Hepatocyte (in vitro differentiated cells): ENCODE measurements around the gene GTPBP2.

Source experiments
- EZH2 ChIP-seq: fragments of 200-600 bp; sonication (generic); IDR thresholded peaks from 2 replicates; pipeline ENCODE4 v1.6.1; 2016; ENCODE audit warnings: antibody characterized with exemption, mild to moderate bottlenecking, borderline replicate concordance
- TF ChIP-seq, protein P1 (sequence below): fragments of 200-600 bp; sonication (generic); IDR thresholded peaks from 2 replicates; pipeline ENCODE4 v1.5.1; 2016; ENCODE audit warnings: antibody characterized with exemption, mild to moderate bottlenecking; ENCODE audit not compliant: poor library complexity

DNA sequence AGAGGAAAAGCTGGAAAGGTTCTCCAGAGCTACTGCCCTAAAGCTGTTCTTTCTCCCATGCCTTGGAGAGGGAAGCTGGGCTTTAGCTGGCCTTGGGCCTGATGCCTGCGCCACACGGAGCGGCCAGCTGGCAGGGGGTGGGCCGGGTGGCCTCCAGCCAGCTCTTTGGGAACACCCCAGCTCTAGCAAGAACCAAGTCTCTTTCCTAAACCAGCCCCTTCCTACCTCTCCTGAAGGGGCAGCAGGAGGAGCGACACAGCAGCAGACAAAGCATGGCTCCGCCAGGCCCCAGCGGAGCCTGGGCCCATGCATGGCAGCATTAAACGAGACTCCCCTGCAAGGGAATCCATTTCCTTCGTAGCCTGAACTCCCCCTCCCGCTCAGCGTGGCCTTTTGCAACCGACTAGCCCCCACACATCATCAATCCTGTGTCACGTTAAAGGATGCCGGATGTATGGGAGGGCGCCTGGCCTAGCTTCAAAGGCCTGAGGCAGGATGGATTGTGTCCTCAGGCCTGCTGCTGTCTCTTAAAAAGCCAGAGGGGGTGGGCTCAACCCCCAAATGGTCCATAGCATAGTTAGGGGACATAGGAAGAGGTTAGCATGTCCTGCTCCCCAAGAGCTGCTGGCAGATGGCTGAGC, 44.5 kb upstream of the GTPBP2 start:
- TF ChIP-seq, protein P1, sequence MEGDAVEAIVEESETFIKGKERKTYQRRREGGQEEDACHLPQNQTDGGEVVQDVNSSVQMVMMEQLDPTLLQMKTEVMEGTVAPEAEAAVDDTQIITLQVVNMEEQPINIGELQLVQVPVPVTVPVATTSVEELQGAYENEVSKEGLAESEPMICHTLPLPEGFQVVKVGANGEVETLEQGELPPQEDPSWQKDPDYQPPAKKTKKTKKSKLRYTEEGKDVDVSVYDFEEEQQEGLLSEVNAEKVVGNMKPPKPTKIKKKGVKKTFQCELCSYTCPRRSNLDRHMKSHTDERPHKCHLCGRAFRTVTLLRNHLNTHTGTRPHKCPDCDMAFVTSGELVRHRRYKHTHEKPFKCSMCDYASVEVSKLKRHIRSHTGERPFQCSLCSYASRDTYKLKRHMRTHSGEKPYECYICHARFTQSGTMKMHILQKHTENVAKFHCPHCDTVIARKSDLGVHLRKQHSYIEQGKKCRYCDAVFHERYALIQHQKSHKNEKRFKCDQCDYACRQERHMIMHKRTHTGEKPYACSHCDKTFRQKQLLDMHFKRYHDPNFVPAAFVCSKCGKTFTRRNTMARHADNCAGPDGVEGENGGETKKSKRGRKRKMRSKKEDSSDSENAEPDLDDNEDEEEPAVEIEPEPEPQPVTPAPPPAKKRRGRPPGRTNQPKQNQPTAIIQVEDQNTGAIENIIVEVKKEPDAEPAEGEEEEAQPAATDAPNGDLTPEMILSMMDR, result no peak
- no peak for TF ChIP-seq EZH2
